IMR-90 (cell line): ENCODE data around the gene TIMELESS. TPM values are rescaled to one million over a fixed set of nuclear protein-coding genes. Genes with fewer than 3 reads are reported as not detected.

Experiments used
- ATAC-seq: fragments of 200-7000 bp; cut with Tn5 transposase; 2 replicates; pipeline ENCODE4 v1.9.1; 2020; ENCODE audit warnings: low read depth, mild to moderate bottlenecking, moderate library complexity
- BruUV-seq: library from RNA; stranded (reverse); fragments of 400-500 nt; replicated peaks from 2 replicates; lab custom pipeline; 2021; lab: Mats Ljungman, UMichigan
- CTCF ChIA-PET: fragments of 300-600 bp; formaldehyde crosslinking; extraction: SDS; loops from one replicate; lab custom pipeline; 2021; ENCODE audit warnings: antibody characterized with exemption; lab: Yijun Ruan, JAX
- POLR2A ChIA-PET: fragments of 300-600 bp; sonication (Branson Sonifier 250); formaldehyde crosslinking; loops from one replicate; lab custom pipeline; 2022; ENCODE audit warnings: antibody characterized with exemption; ENCODE audit not compliant: unreplicated experiment; lab: Charles Lee
- DNase-seq: peaks from one replicate; pipeline ENCODE4 v3.0.0; 2013
- H2AFZ ChIP-seq: replicated peaks from 2 replicates; pipeline ENCODE3; 2013; ENCODE audit warnings: low read length, mild to moderate bottlenecking; ENCODE audit not compliant: poor library complexity
- H2AK5ac ChIP-seq: 2 replicates; pipeline ENCODE4 v1.6.1; 2013; ENCODE audit warnings: low read depth, low read length, inconsistent platforms
- H2AK9ac ChIP-seq: replicated peaks from 2 replicates; pipeline ENCODE3; 2013; ENCODE audit warnings: mild to moderate bottlenecking, low read depth, low read length, moderate library complexity; ENCODE audit not compliant: poor library complexity
- H2BK120ac ChIP-seq: 2 replicates; pipeline ENCODE4 v1.6.1; 2013; ENCODE audit warnings: low read depth, low read length, inconsistent platforms
- H2BK15ac ChIP-seq: 3 replicates; pipeline ENCODE4 v1.6.1; 2013; ENCODE audit warnings: low read depth, low read length, inconsistent platforms
- H2BK20ac ChIP-seq: 2 replicates; pipeline ENCODE4 v1.6.1; 2013; ENCODE audit warnings: low read depth, mild to moderate bottlenecking, inconsistent platforms, low read length, moderate library complexity
- H2BK5ac ChIP-seq: 2 replicates; pipeline ENCODE4 v1.6.1; 2013; ENCODE audit warnings: mild to moderate bottlenecking, low read depth, low read length, inconsistent platforms; ENCODE audit not compliant: poor library complexity, severe bottlenecking
- H3K14ac ChIP-seq: replicated peaks from 2 replicates; pipeline ENCODE4 v1.6.1; 2013; ENCODE audit warnings: low read depth, low read length, inconsistent platforms
- H3K18ac ChIP-seq: 2 replicates; pipeline ENCODE4 v1.6.1; 2013; ENCODE audit warnings: low read depth, low read length, control low read depth
- H3K23ac ChIP-seq: 2 replicates; pipeline ENCODE4 v1.6.1; 2013; ENCODE audit warnings: low read depth, low read length, inconsistent platforms
- H3K27ac ChIP-seq: 2 replicates; pipeline ENCODE4 v1.5.1; 2013; ENCODE audit warnings: mild to moderate bottlenecking, control low read depth, low read length; ENCODE audit not compliant: insufficient read depth
- H3K27me3 ChIP-seq: 2 replicates; pipeline ENCODE4 v1.6.1; 2013; ENCODE audit warnings: low read length; ENCODE audit not compliant: control insufficient read depth, insufficient read depth
- H3K36me3 ChIP-seq: 2 replicates; pipeline ENCODE4 v1.6.1; 2013; ENCODE audit warnings: low read length, mixed read lengths; ENCODE audit not compliant: control insufficient read depth, insufficient read depth
- H3K4ac ChIP-seq: 2 replicates; pipeline ENCODE4 v1.6.1; 2013; ENCODE audit warnings: low read depth, low read length, inconsistent platforms
- H3K4me1 ChIP-seq: 2 replicates; pipeline ENCODE4 v1.6.1; 2013; ENCODE audit warnings: low read length, mixed read lengths; ENCODE audit not compliant: control insufficient read depth, insufficient read depth
- H3K4me2 ChIP-seq: 2 replicates; pipeline ENCODE4 v1.6.1; 2013; ENCODE audit warnings: low read depth, mild to moderate bottlenecking, control low read depth, low read length, moderate library complexity
- H3K4me3 ChIP-seq: 2 replicates; pipeline ENCODE4 v1.5.1; 2013; ENCODE audit warnings: low read depth, mild to moderate bottlenecking, control low read depth, low read length, moderate library complexity; ENCODE audit not compliant: insufficient read depth
- H3K56ac ChIP-seq: 2 replicates; pipeline ENCODE4 v1.6.1; 2013; ENCODE audit warnings: low read length, inconsistent platforms; ENCODE audit not compliant: insufficient read depth; ENCODE audit errors: extremely low read depth
- H3K79me1 ChIP-seq, 2 experiments: 2 replicates each; pipeline ENCODE4 v1.6.1; 2013; ENCODE audit warnings: low read length in 2 of 2, inconsistent platforms in 1 of 2, low read depth in 1 of 2
- H3K9ac ChIP-seq: 2 replicates; pipeline ENCODE4 v1.6.1; 2013; ENCODE audit warnings: low read depth, low read length, control low read depth
- H3K9me1 ChIP-seq: 2 replicates; pipeline ENCODE4 v1.6.1; 2013; ENCODE audit warnings: low read length, inconsistent platforms; ENCODE audit not compliant: insufficient read depth
- H3K9me3 ChIP-seq: 2 replicates; pipeline ENCODE4 v1.6.1; 2013; ENCODE audit warnings: low read length; ENCODE audit not compliant: control insufficient read depth, insufficient read depth
- H4K20me1 ChIP-seq: 2 replicates; pipeline ENCODE4 v1.6.1; 2013; ENCODE audit warnings: low read length, inconsistent platforms; ENCODE audit not compliant: insufficient read depth
- H4K5ac ChIP-seq: 2 replicates; pipeline ENCODE4 v1.6.1; 2013; ENCODE audit warnings: mild to moderate bottlenecking, low read depth, low read length, control low read depth
- H4K8ac ChIP-seq, 2 experiments: 2 replicates each; pipeline ENCODE4 v1.6.1; 2013; ENCODE audit warnings: low read depth in 2 of 2, low read length in 2 of 2, control low read depth in 1 of 2, inconsistent platforms in 1 of 2
- H4K91ac ChIP-seq: 2 replicates; pipeline ENCODE4 v1.6.1; 2013; ENCODE audit warnings: low read depth, low read length, inconsistent platforms; ENCODE audit not compliant: insufficient read depth
- BHLHE40 ChIP-seq: fragments of 150-350 bp; IDR thresholded peaks from 2 replicates; pipeline ENCODE4 v1.6.1; 2016; ENCODE audit warnings: mild to moderate bottlenecking, low read depth, low read length
- CEBPB ChIP-seq: IDR thresholded peaks from 2 replicates; pipeline ENCODE4 v1.6.1; 2012; ENCODE audit warnings: low read depth, low read length, improper control_type of control experiment
- CHD1 ChIP-seq: IDR thresholded peaks from 2 replicates; pipeline ENCODE4 v1.6.1; 2012; ENCODE audit warnings: low read depth, low read length, improper control_type of control experiment
- FOS ChIP-seq: fragments of 150-350 bp; IDR thresholded peaks from 2 replicates; pipeline ENCODE4 v1.6.1; 2016; ENCODE audit warnings: low read depth, low read length
- MAFK ChIP-seq: IDR thresholded peaks from 2 replicates; pipeline ENCODE4 v1.6.1; 2012; ENCODE audit warnings: low read depth, low read length, improper control_type of control experiment
- MAZ ChIP-seq: IDR thresholded peaks from 2 replicates; pipeline ENCODE4 v1.6.1; 2012; ENCODE audit warnings: low read depth, mild to moderate bottlenecking, low read length, improper control_type of control experiment, moderate library complexity, borderline replicate concordance
- MXI1 ChIP-seq: IDR thresholded peaks from 2 replicates; pipeline ENCODE4 v1.6.1; 2012; ENCODE audit warnings: low read depth, mild to moderate bottlenecking, low read length, moderate library complexity, borderline replicate concordance
- POLR2A ChIP-seq: IDR thresholded peaks from 2 replicates; pipeline ENCODE4 v1.6.1; 2012; ENCODE audit warnings: mild to moderate bottlenecking, low read depth, low read length
- RAD21 ChIP-seq: IDR thresholded peaks from 2 replicates; pipeline ENCODE4 v1.6.1; 2012; ENCODE audit warnings: low read length, improper control_type of control experiment
- RCOR1 ChIP-seq: IDR thresholded peaks from 2 replicates; pipeline ENCODE4 v1.6.1; 2012; ENCODE audit warnings: mild to moderate bottlenecking, low read length, improper control_type of control experiment; ENCODE audit not compliant: insufficient replicate concordance
- SMC3 ChIP-seq: fragments of 150-350 bp; IDR thresholded peaks from 2 replicates; pipeline ENCODE4 v1.6.1; 2016; ENCODE audit warnings: low read depth, mild to moderate bottlenecking, antibody characterized with exemption, low read length, moderate library complexity
- WGBS, 2 experiments: methylation state at CpG; one replicate each; pipeline versions ENCODE4 v1.1.5 to v1.1.7; 2013; ENCODE audit warnings: missing lambda C conversion rate in 2 of 2; ENCODE audit not compliant: insufficient read length in 1 of 2; ENCODE audit errors: extremely low coverage in 2 of 2; 5-methylcytosine and 5-hydroxymethylcytosine counted together
- dilution Hi-C: fragments of 300-500 bp; cut with HindIII; formaldehyde crosslinking; loops from one replicate; pipeline ENCODE4 v1.14.3; 2018; ENCODE audit warnings: low sequenced_read_pairs; ENCODE audit not compliant: unreplicated experiment
- in situ Hi-C: fragments of 300-500 bp; cut with MboI; formaldehyde crosslinking; loops from 3 replicates; pipeline ENCODE4 v1.14.3; 2019; ENCODE audit warnings: low sequenced_read_pairs, inconsistent platforms, mixed read lengths
- intact Hi-C: fragments of 100-400 bp; cut with micrococcal nuclease; formaldehyde crosslinking; loops from 2 replicates; pipeline ENCODE4 v1.10.0; 2022
- polyA plus RNA-seq, 3 experiments: library from polyadenylated mRNA; depleted of rRNA; stranded (reverse); fragments of >200 nt; gene quantifications; 2 replicates each; pipeline ENCODE4 v1.2.3, GENCODE V29; 2012; ENCODE audit warnings: low replicate concordance in 1 of 3
- total RNA-seq: library from RNA; depleted of rRNA; stranded (reverse); fragments of >200 nt; gene quantifications from 2 replicates; pipeline ENCODE4 v1.2.3, GENCODE V29; 2012
- TF ChIP-seq, protein P1 (sequence below): conservative IDR thresholded peaks from 2 replicates; pipeline ENCODE4 v1.5.1; 2012; ENCODE audit warnings: mild to moderate bottlenecking, low read depth, low read length, improper control_type of control experiment
- TF ChIP-seq, protein P2 (sequence below): fragments of 150-350 bp; IDR thresholded peaks from 2 replicates; pipeline ENCODE4 v1.6.1; 2016; ENCODE audit warnings: low read depth, mild to moderate bottlenecking, low read length, moderate library complexity, borderline replicate concordance
- TF ChIP-seq, protein P3 (sequence below): fragments of 150-350 bp; IDR thresholded peaks from 2 replicates; pipeline ENCODE4 v1.6.1; 2017; ENCODE audit warnings: mild to moderate bottlenecking, antibody characterized with exemption, low read length, low read depth

Gene TIMELESS
- total and polyA plus RNA-seq, 2 of the 4 experiments (the other 2 are of a cell fraction): 7.3 to 10.4 TPM

DNA sequence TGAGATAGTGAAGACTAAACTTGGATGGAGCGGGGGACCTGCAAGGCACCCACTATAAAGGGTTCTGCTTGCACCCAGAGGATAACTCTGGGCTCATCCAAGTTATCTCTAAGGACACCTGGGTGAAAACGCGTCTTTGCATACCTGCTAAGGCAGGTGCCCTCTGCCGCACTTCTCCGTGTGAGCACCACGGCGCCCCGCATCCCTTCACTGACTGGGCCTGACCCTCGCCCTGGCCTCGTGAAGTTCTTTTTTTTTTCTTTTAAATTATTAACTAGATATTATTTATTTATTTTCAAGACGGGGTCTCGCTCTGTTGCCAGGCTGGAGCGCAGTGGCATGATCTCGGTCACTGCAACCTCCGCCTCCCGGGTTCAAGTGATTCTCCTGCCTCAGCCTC lies 66.6 kb downstream of the TIMELESS start:
- CTCF ChIA-PET: no interaction called here

More for the DNA sequence above, 66.6 kb downstream of the TIMELESS start:
- no peak overlapping the region for H2AK9ac ChIP-seq
- no peaks in the 10 kb centered on the region for H3K36me3 ChIP-seq
- no peak overlapping the region for H3K18ac ChIP-seq
- no peaks in the 10 kb centered on the region for H3K9me3 ChIP-seq
- H3K27ac ChIP-seq: no peak overlapping the region
- H3K79me1 ChIP-seq: no peaks in the 10 kb centered on the region
- H2BK120ac ChIP-seq: no peak overlapping the region
- H3K23ac ChIP-seq: no peak overlapping the region
- peaks cover 9% of the 10 kb centered on the region for H3K27me3 ChIP-seq
- no peak overlapping the region for H2AK5ac ChIP-seq
- no CpG with 5 or more reads among the region's 16 CpGs for WGBS, 2 experiments
- H4K20me1 ChIP-seq: no peaks in the 10 kb centered on the region
- no peak overlapping the region for H4K91ac ChIP-seq
- intact Hi-C loops: no loop called here
- no peak overlapping the region for H3K56ac ChIP-seq
- ATAC-seq: no peak
- no peak overlapping the region for H2BK20ac ChIP-seq
- POLR2A ChIA-PET: no interaction called here
- H2BK5ac ChIP-seq: no peak overlapping the region
- no peak for TF ChIP-seq SMC3
- no peak for TF ChIP-seq BHLHE40
- no peak for TF ChIP-seq RCOR1
- TF ChIP-seq, protein P1, sequence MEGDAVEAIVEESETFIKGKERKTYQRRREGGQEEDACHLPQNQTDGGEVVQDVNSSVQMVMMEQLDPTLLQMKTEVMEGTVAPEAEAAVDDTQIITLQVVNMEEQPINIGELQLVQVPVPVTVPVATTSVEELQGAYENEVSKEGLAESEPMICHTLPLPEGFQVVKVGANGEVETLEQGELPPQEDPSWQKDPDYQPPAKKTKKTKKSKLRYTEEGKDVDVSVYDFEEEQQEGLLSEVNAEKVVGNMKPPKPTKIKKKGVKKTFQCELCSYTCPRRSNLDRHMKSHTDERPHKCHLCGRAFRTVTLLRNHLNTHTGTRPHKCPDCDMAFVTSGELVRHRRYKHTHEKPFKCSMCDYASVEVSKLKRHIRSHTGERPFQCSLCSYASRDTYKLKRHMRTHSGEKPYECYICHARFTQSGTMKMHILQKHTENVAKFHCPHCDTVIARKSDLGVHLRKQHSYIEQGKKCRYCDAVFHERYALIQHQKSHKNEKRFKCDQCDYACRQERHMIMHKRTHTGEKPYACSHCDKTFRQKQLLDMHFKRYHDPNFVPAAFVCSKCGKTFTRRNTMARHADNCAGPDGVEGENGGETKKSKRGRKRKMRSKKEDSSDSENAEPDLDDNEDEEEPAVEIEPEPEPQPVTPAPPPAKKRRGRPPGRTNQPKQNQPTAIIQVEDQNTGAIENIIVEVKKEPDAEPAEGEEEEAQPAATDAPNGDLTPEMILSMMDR: no peak
- TF ChIP-seq CHD1: no peak
- no peak for TF ChIP-seq CEBPB
- TF ChIP-seq, protein P2, sequence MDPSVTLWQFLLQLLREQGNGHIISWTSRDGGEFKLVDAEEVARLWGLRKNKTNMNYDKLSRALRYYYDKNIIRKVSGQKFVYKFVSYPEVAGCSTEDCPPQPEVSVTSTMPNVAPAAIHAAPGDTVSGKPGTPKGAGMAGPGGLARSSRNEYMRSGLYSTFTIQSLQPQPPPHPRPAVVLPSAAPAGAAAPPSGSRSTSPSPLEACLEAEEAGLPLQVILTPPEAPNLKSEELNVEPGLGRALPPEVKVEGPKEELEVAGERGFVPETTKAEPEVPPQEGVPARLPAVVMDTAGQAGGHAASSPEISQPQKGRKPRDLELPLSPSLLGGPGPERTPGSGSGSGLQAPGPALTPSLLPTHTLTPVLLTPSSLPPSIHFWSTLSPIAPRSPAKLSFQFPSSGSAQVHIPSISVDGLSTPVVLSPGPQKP: no peak
- TF ChIP-seq MAFK: no peak
- no peak for TF ChIP-seq FOS
- no peak for TF ChIP-seq MAZ
- no peak for TF ChIP-seq POLR2A
- no peak for TF ChIP-seq MXI1
- no peak for TF ChIP-seq RAD21
- TF ChIP-seq, protein P3, sequence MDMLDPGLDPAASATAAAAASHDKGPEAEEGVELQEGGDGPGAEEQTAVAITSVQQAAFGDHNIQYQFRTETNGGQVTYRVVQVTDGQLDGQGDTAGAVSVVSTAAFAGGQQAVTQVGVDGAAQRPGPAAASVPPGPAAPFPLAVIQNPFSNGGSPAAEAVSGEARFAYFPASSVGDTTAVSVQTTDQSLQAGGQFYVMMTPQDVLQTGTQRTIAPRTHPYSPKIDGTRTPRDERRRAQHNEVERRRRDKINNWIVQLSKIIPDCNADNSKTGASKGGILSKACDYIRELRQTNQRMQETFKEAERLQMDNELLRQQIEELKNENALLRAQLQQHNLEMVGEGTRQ: no peak
- no TSS peak for BruUV-seq
- H2AFZ ChIP-seq: no peak overlapping the region
- no peaks in the 10 kb centered on the region for H3K9me1 ChIP-seq
- no peak overlapping the region for H4K5ac ChIP-seq
- H3K4ac ChIP-seq: no peak overlapping the region
- H3K9ac ChIP-seq: no peak overlapping the region
- no peak overlapping the region for H3K4me3 ChIP-seq
- dilution Hi-C loops: no loop called here
- in situ Hi-C loops: no loop called here
- no peak overlapping the region for H3K4me2 ChIP-seq
- no peak for DNase-seq
- H3K14ac ChIP-seq: no peak overlapping the region
- H4K8ac ChIP-seq: no peak overlapping the region
- peaks cover 9% of the 10 kb centered on the region for H3K4me1 ChIP-seq
- no peak overlapping the region for H2BK15ac ChIP-seq
